Measurements from ENCODE around the gene ABCC11.

The ABCC11 gene

DNA sequence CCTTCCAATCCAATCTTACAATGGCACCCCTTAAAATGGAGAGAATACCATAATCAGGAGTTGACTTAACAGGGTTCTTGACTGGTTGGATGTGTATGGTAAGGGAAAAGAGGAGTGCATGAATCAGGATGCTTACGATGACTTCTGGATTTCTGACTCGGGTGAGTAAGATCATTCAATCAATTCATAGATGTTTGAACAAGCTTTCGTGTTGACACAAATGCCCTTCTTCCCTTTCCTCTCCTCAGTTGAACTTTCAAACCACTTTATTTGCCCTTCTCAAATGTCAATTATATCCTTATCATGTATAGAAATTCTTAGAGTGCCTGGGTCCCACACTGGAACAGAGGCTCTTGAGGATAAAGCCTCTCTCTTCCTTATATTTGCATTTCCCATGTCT, 117.4 kb downstream of the ABCC11 start:
- no peak for DNase-seq (ENCODE audit: low spot score)

DNA sequence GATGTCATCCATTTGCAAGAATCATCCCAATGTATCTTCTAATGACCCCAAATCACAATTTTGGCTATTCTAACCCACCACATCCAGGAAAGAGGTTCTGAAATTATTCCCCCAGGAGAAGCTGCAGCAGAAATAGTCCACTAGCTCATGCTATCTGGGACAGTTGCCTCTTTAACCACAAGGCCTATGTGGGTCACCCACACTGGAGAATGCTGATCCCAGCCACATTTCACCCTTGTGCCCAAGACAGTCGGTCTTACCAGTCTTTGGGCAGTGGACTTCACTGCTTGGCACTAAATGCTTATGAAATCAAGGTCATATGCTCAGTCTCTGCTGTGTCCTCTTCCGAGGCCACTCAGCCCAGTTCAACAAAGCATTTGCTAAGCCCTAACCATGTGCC, 118.6 kb downstream of the ABCC11 start:
- no peak for DNase-seq (ENCODE audit: low spot score)

DNA sequence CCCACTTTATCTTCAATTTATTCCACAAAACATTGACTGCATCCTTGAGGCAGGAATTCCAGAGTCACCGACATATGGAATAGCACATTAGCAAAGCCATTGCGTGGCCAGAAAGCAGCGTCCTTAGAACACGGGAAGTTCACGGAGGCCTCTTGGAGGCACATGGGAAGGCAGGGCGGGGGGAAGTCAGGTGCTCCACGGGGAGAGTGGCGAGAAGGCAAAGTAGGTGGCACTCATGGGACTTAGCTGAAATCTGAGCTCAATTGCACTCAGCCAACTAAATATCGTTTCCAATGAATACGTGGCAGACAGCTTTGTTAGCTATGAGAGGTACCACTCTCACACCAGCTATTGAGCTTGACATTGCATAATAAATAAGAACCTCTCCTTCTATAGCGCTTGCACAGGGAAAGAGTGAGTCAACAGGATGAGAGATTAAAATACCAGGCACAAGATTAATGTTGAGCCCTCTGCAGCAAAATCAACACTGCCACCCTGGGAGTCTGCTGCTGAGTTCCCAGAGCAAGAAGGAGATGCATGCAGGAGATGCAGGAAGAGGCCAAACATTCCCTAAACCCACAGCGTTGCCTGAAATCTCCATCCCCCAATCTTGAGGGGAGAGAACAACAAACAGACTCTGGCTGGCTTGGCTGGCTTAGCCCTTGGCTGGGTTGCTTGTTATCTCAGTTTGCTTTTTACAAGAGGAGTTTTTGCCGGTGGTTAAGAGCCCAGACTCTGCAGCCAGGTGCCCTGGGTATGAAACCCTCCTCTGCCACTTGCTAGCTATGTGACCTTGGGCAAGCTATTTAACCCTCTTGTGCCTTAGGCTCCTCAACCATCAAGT, 120.3 kb downstream of the ABCC11 start:
- DNase-seq (ENCODE audit: low spot score) = no peak

DNA sequence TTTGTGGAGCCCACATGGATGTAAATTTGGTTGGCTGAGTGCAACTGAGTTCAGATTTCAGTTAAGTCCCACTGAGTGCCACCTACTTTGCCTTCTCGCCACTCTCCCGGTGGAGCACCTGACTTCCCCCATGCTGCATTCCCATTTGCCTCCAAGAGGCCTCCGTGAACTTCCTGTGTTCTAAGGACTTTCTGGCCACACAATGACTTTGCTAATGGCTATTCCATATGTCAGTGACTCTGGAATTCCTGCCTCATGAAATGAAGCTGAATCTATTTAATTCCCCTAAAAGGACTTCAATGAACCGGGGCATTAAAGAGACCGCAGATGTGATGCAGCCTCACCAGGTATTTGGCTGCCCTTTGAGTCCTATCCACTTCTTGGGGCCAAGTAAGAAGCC, 121.5 kb downstream of the ABCC11 start:
- DNase-seq (ENCODE audit: low spot score) = no peak

DNA sequence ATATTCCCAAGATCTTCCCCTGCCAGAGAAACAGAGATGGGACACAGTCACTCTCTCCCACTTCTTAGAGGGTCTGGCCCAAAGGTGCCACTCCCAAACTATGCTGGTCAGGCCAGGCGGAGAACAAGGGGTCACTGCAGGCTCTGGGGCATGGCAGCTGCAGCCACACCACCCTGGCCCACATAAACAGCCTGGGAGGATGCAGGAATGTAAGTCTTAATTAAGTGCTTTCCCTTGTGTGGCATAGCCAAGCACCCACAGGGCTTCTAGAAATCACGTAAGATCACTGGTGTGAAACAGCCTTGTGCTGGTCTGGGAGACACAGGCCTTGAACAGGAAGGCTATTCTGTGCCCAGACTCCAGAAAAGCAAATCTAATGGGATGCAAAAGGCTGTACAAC, 123.1 kb downstream of the ABCC11 start:
- no peak for DNase-seq (ENCODE audit: low spot score)

DNA sequence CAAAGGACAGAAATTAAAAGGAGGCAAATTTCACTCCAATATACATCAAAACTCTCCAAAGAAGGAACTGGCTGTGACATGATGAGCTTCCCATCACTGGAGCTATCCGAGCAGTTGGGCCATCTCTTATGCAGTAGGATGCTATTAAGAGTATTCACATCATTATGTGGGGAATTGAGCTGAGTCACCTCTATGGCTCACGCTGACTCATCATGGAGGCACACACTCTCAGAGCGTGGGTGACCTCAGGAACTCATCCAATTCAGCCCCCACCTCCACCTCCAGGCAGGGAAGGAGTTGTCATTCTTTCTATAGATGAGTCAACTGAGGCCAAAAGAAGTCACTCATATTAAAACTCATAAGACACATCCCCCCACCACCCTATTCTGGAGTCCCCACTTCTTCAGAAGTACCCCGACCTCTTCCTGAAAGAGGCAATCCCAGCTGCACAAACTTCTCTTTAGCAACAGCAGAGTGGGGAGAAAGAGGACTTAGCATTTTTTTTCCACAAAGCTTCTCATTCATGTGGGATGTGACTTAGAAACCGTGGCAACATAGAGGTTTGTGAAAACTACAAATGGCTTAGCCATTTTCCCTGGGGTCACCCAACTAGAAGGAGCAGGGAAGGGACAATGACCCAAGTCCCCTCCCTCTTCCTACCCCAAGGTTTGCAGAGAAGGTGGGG, 124.1 kb downstream of the ABCC11 start:
- no peak for DNase-seq (ENCODE audit: low spot score)

DNA sequence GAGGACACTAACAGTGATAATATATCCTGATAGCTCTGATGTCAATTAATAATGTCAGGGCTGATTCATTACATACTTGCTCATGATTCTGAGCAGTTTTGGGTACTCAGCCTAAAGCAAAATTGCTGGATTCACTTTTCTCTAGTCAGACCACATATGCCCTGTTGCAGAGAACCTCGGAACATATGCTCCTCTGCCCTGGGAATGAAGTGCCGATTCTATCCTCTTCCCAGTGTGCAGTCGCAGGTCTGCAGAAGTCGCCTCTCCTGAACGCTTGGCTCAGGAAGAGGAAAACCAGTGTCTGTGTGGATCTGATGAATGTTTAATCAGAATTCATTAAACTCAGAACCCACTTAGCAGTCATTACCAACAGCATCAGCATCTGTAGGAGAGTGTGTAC, 126.1 kb downstream of the ABCC11 start:
- no peak for DNase-seq (ENCODE audit: low spot score)

DNA sequence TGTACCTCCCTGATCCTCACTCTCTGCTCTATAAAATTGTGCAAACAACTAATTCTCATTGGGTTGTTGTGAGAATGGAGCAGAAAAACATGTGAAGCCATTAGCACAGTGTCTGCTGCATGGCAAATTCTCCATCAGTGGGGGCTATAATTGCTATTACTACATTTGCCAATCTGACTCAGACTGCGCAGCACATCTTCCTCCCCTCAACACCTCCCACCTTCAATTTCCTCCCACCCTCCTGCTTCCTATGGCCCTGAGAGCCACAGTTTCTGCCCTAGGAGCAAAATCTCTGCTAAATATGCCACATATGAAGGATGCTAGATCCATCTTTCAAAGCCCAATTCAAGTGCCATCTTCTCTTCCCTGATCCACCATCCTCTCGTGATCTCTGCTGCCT, 128.5 kb downstream of the ABCC11 start:
- no peak for DNase-seq (ENCODE audit: low spot score)

DNA sequence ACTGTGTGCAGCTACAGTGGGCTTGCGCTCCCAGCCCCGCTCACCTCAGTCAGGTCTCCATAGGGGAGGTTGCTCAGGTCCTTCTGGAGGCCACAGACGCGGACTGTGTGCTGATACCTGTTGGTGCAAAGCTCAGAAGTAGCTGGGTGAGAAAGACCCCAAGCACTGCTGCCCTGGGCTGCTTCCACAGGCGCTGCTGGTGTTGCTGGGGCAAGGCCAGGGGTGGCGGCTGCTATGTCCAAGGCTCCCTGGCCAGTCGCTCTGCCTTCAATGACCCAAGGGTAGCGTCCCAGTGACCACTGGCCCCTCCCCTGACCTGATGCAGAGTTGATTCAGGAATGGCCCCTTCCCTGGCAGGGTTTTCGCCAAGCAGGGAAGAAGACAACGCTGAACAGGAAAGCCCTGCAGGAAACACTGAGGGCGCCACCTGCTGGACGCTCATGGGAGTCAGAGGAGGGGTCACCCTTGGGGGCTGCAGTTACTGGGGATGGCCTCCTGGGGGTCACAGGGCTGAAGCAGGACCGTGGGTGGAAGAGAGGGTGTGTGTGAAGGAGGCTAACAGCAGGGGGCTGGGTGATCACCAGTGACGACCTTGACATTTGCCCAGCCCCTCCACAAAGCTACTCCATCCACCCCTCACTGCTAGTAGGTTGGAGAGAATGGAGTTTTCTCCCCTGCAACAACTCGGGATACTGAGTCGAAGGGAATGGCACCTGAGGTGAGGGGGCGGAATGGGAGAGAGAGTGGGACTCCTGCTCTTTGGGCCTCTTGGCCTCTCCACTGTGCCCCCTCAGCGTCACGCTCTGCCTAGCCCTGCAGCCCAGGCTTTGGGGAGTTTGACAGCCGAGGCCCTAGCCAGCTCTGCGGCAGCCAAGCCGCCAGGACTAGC, 129.9 kb downstream of the ABCC11 start:
- DNase-seq (ENCODE audit: low spot score) = peak; percentile 8

All from CD4-positive, alpha-beta T cell treated with Interleukin-6 at 100 ng/mL for 8 hours (primary cell).